Hematopoietic multipotent progenitor cell treated with erythropoietin and hydrocortisone succinate and interleukin-3 and kit ligand, for 15 days (in vitro differentiated cells): Measurements from ENCODE around the gene LRP3.
"Not testable (repeated sequence)": the region's sequence is repeated elsewhere in the genome, so short reads cannot be mapped to it uniquely, and the experiment has no call there.

ENCODE experiments used
- DNase-seq: peaks from one replicate; pipeline ENCODE4 v3.0.0-alpha.2; 2015; ENCODE audit warnings: low spot score

LRP3 gene

GRCh38 chr19:33202546-33203507, 8.7 kb downstream of the LRP3 start:
- DNase-seq: no peak

- no peak for DNase-seq
Measured at GRCh38 chr19:33203529-33203928, 9.4 kb downstream of the LRP3 start.

GRCh38 chr19:33204136-33204973, 10.2 kb downstream of the LRP3 start:
- DNase-seq: no peak

- no peak for DNase-seq
Measured at GRCh38 chr19:33205110-33205509, 11.0 kb downstream of the LRP3 start.

GRCh38 chr19:33205531-33206260, 11.6 kb downstream of the LRP3 start:
- no peak for DNase-seq

- no peak for DNase-seq
Measured at GRCh38 chr19:33206261-33207039, 12.3 kb downstream of the LRP3 start.

- DNase-seq: no peak
Measured at GRCh38 chr19:33207040-33207620, 13.0 kb downstream of the LRP3 start.

- no peak for DNase-seq
Measured at GRCh38 chr19:33207903-33208302, 13.8 kb downstream of the LRP3 start.

- no peak for DNase-seq
Measured at GRCh38 chr19:33208371-33208895, 14.3 kb downstream of the LRP3 start.

- no peak for DNase-seq
Measured at GRCh38 chr19:33208904-33209849, 15.0 kb downstream of the LRP3 start.

GRCh38 chr19:33209850-33210230, 15.7 kb downstream of the LRP3 start:
- DNase-seq: not testable (repeated sequence)

GRCh38 chr19:33210266-33210940, 16.3 kb downstream of the LRP3 start:
- no peak for DNase-seq

- DNase-seq: no peak
Measured at GRCh38 chr19:33211794-33212435, 17.8 kb downstream of the LRP3 start.

GRCh38 chr19:33212436-33213172, 18.5 kb downstream of the LRP3 start:
- no peak for DNase-seq

GRCh38 chr19:33214596-33214995, 20.5 kb downstream of the LRP3 start:
- DNase-seq: no peak

GRCh38 chr19:33215438-33216197, 21.5 kb downstream of the LRP3 start:
- DNase-seq: no peak

GRCh38 chr19:33216198-33216830, 22.2 kb downstream of the LRP3 start:
- no peak for DNase-seq
